Ascending aorta (tissue), 2 donors: Measurements from ENCODE around the gene DYNLT3. TPM values are rescaled to one million over a fixed set of nuclear protein-coding genes. Genes with fewer than 3 reads are reported as not detected.

Source experiments
- DNase-seq, 2 donors: peaks; one replicate each; pipeline ENCODE4 v3.0.0-alpha.2; 2019; ENCODE audit warnings: low spot score in 2 of 2
- H3K27ac ChIP-seq, 2 donors: fragments of 200-600 bp; sonication (generic); one replicate each; pipeline ENCODE4 v1.5.1; 2016 to 2017; ENCODE audit warnings: mild to moderate bottlenecking in 1 of 2
- H3K27me3 ChIP-seq: fragments of 200-600 bp; sonication (generic); one replicate; pipeline ENCODE4 v1.5.1; 2017
- H3K36me3 ChIP-seq, 2 donors: fragments of 200-600 bp; sonication (generic); one replicate each; pipeline ENCODE4 v1.5.1; 2016
- H3K4me1 ChIP-seq, 2 donors: fragments of 200-600 bp; sonication (generic); one replicate each; pipeline ENCODE4 v1.5.1; 2016 to 2017; ENCODE audit warnings: mild to moderate bottlenecking in 1 of 2
- H3K4me3 ChIP-seq, 2 donors: fragments of 200-600 bp; sonication (generic); one replicate each; pipeline ENCODE4 v1.5.1; 2016 to 2017; ENCODE audit warnings: mild to moderate bottlenecking in 1 of 2
- H3K9me3 ChIP-seq, 2 donors: fragments of 200-600 bp; sonication (generic); one replicate each; pipeline ENCODE4 v1.5.1; 2016
- intact Hi-C: fragments of 100-400 bp; cut with DNase I; formaldehyde crosslinking; loops from one replicate; pipeline ENCODE4 v1.15.1; 2023
- total RNA-seq: library from RNA; depleted of rRNA; stranded (reverse); fragments of >200 nt; gene quantifications from one replicate; pipeline ENCODE4 v1.1.0, GENCODE V29; 2016
- TF ChIP-seq, protein P1 (sequence below), 3 experiments: fragments of 200-600 bp in 2 of 3; fragments of 450-650 bp in 1 of 3; sonication (generic) in 2 of 3; IDR thresholded peaks; one replicate each; pipeline ENCODE4 v1.5.1; 2016 to 2019; ENCODE audit warnings: antibody characterized with exemption in 3 of 3, mild to moderate bottlenecking in 1 of 3, moderate library complexity in 1 of 3

The DYNLT3 gene, protein sequence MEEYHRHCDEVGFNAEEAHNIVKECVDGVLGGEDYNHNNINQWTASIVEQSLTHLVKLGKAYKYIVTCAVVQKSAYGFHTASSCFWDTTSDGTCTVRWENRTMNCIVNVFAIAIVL
- 32.2 TPM for total RNA-seq

DNA sequence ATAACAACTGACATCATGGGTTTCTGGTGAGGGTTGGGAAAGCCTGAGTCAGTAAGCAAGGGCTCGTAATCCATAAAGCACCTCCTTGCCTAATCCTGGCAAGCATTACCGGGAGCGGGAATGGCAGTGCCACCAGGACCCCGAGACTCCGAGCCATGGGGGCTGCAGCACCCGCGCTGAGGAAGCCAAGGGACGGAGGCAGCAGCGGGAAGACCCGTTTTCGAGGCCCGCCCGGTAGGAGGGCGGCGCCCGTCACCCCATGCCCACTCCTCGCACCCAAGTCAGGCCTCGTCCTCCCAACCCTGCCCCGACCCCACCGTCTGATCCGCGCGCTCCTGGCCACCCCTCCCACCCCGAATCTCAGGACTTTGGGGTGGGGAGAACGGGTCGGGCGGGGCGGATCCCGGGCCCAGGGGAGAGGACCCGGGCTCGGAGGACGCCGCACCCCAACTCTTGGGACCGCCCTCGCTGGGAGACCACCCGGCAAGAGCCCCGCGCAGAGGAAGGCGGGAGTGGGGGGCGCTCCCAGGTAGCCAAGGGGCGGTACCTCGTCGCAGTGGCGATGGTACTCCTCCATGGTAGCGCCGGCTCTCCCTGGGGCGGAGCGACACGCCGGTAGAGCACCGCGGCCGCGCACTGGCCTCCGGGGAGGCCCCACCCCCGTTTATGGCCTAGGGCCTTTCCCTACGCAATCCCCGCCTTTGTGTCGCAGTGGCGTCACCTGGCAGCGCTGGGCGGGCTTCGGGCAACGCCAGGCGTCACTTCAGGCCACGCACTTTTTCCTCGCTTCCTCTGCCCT is at the start of gene DYNLT3:
Gene DYNLT3, minus strand, starts transcription at position 638 of the 799 bp plus-strand sequence. Its CDS starts 61 bp downstream, at position 577.
- Histone ChIP-seq H3K4me1 (no peaks in the 10 kb centered on the region), H3K9me3 (no peaks in the 10 kb centered on the region), H3K27me3 (no peaks in the 10 kb centered on the region), H3K36me3 (no peaks in the 10 kb centered on the region), H3K4me3 (peak within 1 kb of the TSS; percentile 51 to 88), H3K27ac (peak within 1 kb of the TSS; percentile 88 to 89)
- peak; percentile 28 to 92 for DNase-seq
- intact Hi-C loops: loop anchor here (10.0 kb wide), 2 partner anchors 162 to 478 kb away; partner anchors contain the start of genes RPGR and XK
- TF ChIP-seq, protein P1, sequence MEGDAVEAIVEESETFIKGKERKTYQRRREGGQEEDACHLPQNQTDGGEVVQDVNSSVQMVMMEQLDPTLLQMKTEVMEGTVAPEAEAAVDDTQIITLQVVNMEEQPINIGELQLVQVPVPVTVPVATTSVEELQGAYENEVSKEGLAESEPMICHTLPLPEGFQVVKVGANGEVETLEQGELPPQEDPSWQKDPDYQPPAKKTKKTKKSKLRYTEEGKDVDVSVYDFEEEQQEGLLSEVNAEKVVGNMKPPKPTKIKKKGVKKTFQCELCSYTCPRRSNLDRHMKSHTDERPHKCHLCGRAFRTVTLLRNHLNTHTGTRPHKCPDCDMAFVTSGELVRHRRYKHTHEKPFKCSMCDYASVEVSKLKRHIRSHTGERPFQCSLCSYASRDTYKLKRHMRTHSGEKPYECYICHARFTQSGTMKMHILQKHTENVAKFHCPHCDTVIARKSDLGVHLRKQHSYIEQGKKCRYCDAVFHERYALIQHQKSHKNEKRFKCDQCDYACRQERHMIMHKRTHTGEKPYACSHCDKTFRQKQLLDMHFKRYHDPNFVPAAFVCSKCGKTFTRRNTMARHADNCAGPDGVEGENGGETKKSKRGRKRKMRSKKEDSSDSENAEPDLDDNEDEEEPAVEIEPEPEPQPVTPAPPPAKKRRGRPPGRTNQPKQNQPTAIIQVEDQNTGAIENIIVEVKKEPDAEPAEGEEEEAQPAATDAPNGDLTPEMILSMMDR (IDR thresholded peaks at IDR 0.05): no peak

DNA sequence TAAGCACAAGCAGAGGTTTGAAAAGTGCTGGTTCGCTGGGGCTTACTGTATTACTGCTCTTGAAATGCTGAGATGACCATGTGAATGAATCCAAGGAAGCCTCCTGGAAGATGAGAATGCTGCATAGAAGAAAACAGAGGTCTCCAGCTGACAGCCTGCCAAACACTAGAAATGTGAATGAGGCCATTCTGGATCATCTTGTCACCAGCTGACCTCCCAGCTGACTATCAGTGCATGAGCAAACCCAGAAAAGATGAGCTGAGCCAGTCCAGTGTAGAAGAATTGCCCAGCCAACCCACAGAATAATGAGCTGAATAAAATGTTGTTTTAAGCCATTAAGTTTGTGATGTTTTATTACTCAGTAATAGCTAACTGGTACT is 49.1 kb upstream of the DYNLT3 start:
- TF ChIP-seq, protein P1 (IDR thresholded peaks at IDR 0.05): no peak
- intact Hi-C loops: no loop called here

DNA sequence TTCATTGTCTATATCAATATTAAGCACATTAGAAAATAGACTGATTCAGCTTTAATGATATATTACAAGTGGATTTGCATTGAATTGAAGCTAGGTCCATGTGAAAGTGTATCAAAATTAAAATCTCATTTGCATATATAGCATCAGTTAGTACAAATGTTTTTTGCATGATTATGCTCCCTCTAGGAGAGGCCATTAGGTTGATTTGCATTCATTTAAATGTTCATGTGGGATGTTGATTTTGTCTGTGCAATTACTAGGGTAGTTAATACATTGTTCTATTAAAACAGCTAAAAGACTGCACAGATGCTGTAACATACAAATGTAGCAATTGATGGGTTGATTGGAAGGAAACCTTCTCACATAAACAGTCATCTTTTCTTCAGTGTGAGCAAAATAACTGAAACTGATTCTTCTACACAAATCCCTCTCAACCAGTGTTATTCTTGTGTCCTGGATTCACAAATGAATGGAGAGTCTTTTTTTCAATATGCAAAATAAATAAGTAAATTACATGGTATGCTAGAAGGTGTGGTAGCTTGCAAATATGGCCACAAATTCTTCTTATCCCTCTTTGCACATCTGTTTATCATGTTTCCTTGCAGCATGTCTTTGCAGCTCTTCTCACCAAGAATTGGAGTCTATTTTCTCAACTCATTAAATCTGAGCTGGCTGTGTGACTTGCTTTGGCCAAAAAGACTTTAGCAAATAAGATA is 48.6 kb upstream of the DYNLT3 start:
- Histone ChIP-seq H3K27ac (no peak overlapping the region), H3K36me3 (no peaks in the 10 kb centered on the region), H3K4me3 (no peak overlapping the region), H3K4me1 (no peaks in the 10 kb centered on the region), H3K9me3 (no peaks in the 10 kb centered on the region), H3K27me3 (no peaks in the 10 kb centered on the region)
- TF ChIP-seq, protein P1 (IDR thresholded peaks at IDR 0.05): no peak
- no peak for DNase-seq
- intact Hi-C loops: no loop called here

More for the DNA sequence above, 49.1 kb upstream of the DYNLT3 start:
- no peaks in the 10 kb centered on the region for H3K27me3 ChIP-seq
- no peak for DNase-seq
- no peaks in the 10 kb centered on the region for H3K36me3 ChIP-seq
- H3K27ac ChIP-seq: no peak overlapping the region
- H3K9me3 ChIP-seq: no peaks in the 10 kb centered on the region
- no peaks in the 10 kb centered on the region for H3K4me1 ChIP-seq
- H3K4me3 ChIP-seq: no peak overlapping the region

DNA sequence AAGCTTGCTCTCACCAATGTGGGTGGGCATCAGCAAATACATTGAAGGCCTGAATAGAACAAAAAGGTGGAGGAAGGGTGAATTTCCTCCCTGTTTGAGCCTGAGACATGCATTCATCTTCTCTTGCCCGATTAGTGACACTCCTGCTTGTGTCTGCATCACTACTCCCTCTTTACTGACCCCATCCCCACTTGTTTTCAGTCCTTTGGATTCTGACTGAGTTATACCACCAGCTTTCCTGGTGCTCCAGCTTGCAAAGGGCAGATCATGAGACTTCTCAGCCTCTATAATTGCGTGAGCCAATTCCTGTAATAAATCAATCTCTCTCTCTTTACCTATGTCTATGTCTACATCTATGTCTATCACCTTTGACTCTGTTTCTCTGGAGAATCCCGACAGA is 47.4 kb upstream of the DYNLT3 start:
- DNase-seq: no peak
- intact Hi-C loops: no loop called here
- no peaks in the 10 kb centered on the region for H3K36me3 ChIP-seq
- H3K4me1 ChIP-seq: no peaks in the 10 kb centered on the region
- TF ChIP-seq, protein P1 (IDR thresholded peaks at IDR 0.05): no peak
- no peak overlapping the region for H3K4me3 ChIP-seq
- H3K27me3 ChIP-seq: no peaks in the 10 kb centered on the region
- H3K9me3 ChIP-seq: no peaks in the 10 kb centered on the region
- no peak overlapping the region for H3K27ac ChIP-seq

DNA sequence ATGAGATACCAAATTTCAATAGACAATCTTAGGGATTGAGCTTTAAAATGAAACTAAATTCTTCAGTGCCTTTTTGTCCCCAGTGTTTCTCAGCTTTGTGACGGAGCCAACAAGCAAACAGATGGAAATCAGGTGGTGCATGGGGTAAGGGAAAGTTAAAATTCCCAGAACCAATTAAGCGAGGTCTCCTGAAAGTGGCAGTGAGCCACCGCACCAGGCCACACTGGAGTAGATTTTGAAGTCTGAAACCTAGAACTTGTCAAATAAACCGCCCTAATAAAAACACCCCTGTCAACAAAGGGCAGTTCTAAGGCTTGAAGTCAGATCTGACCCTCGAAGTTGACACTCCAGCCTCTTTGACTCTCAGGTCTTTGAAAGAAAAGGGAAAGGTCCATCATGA is 40.6 kb upstream of the DYNLT3 start:
- no peak overlapping the region for H3K4me3 ChIP-seq
- TF ChIP-seq, protein P1 (IDR thresholded peaks at IDR 0.05): no peak
- no peak overlapping the region for H3K27ac ChIP-seq
- no peaks in the 10 kb centered on the region for H3K36me3 ChIP-seq
- no peaks in the 10 kb centered on the region for H3K27me3 ChIP-seq
- intact Hi-C loops: no loop called here
- no peak for DNase-seq
- no peaks in the 10 kb centered on the region for H3K9me3 ChIP-seq
- H3K4me1 ChIP-seq: no peaks in the 10 kb centered on the region
